Stimulated activated CD8-positive, alpha-beta memory T cell treated with anti-CD3 and anti-CD28 coated beads, Interleukin-12 subunit alpha, Interleukin-12 subunit beta, amount 100 ng/mL, for 24 hours (primary cell): Measurements from ENCODE around the gene ITFG1.
"Not testable (repeated sequence)": the region's sequence is repeated elsewhere in the genome, so short reads cannot be mapped to it uniquely, and the experiment has no call there.

Experiments used
- DNase-seq: peaks from one replicate; pipeline ENCODE4 v3.0.0-alpha.2; 2020; ENCODE audit errors: extremely low read depth

The ITFG1 gene

DNA sequence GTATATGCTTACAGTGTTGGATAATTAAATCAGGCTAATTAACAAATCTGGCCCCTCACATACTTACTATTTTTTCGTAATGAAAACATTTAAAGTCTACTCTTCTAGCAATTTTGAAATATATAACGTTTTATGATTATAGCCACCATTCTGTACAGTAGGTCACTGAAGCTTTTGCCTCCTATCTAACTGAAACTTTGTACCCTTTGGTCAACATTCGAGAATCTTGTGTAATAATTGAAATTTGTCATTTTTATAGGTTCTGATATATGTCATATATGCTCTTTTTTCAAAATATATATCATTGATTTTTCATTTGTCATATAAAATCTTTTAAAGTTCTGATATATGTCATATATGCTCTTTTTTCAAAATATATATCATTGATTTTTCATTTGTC, 12.9 kb upstream of the ITFG1 start:
- DNase-seq = no peak

DNA sequence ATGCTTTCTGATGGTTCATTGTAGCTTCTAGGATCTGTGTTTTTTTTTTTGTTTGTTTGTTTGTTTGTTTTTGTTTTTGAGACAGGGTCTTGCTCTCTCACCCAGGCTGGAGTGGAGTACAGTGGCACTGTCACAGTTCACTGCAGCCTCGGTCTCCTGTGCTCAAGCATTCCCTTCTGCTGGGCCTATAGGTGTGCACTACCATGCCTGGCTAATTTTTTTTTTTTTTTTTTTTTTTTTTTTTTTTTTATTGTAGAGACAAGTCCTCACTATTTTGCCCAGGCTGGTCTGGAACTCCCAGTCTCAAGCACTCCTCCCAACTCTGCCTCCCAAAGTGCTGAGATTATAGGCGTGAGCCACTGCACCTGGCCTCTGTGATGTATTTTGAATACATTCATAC, 12.1 kb upstream of the ITFG1 start:
- DNase-seq = not testable (repeated sequence)

GRCh38 chr16:47470810-47471209, 9.9 kb upstream of the ITFG1 start:
- no peak for DNase-seq

DNA sequence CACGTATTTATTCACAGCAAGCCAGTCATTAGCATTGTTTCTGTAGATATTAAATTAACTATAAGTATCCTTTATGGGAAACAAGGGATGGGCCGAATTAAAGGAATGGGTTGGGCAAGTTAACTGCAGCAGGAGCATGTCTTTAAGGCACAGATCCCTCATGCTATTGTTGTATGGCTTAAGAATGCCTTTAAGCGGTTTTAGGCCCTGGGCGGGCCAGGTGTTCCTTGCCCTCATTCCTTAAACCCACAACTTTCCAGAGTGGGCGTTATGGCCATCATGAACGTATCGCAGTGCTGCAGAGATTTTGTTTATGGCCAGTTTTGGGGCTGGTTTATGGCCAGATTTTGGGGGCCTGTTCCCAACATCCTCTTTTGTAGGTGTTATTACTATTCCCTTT, 9.3 kb upstream of the ITFG1 start:
- no peak for DNase-seq

DNA sequence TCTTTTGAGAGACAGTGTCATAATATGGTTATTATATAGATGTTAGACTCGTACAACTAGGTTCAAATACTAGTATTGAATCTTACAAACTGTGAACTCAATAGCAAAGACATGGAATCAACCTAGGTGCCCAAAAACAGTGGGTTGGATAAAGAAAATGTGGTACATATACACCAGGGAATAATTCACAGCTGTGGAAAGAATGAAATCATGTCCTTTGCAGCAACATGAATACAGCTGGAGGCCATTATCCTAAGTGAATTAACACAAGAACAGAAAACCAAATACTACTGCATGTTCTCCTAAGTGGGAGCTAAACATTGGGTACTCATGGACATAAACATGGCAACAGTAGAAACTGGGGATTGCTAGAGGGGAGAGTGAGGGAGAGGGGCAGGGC, 8.4 kb upstream of the ITFG1 start:
- no peak for DNase-seq

GRCh38 chr16:47468070-47468689, 7.3 kb upstream of the ITFG1 start:
- DNase-seq = not testable (repeated sequence)

DNA sequence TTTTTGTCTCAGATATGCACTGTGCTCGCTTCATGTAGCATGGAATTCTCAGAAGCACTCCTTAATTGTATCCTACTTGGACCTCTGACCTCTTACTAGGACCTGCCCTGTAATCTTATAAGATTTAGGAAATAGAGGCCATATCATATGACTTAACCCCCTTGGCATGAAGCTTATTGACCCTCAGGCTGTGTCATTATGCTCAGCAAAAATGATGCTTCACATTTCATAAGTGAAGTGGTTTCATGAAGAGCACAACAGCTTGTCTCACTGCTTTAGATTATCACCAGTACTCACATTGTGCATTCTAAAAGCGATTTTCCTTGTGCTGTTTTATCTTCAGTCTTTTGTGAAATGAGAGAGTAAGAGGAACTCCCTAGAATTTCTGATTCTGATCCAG, 6.6 kb upstream of the ITFG1 start:
- no peak for DNase-seq

DNA sequence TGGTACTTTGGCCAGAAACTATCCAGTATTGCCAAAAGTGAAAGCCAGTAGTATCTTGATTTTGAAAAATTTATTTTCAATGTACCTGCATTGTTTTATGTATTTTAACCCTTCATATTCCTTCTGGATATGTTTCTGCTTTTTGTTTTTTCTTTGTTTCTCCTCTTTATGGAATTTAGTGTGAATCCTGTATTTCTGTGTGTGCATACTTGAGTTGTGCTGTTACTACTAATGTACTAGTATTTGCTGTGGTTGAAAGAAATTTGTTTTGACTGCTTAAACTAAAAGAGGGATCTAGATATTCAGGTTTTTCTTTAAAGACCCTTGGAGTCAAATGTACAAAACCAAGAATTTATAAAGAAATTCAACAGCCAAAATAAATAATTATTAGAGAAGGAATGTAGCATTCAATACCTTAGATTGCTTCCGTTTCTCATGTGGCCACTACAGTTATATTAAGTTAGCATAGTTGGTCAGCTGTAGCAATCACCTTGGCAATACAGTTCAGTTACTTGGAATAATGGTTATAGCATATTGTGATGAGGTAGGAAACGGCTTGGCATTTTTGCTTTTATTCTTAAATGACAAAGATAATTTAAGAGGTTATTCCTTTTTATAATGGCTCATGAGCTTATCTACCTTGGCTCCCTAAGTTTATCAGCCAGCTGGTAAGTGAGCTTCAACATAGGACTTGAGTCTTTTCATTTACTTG, 5.2 kb upstream of the ITFG1 start:
- DNase-seq = no peak

DNA sequence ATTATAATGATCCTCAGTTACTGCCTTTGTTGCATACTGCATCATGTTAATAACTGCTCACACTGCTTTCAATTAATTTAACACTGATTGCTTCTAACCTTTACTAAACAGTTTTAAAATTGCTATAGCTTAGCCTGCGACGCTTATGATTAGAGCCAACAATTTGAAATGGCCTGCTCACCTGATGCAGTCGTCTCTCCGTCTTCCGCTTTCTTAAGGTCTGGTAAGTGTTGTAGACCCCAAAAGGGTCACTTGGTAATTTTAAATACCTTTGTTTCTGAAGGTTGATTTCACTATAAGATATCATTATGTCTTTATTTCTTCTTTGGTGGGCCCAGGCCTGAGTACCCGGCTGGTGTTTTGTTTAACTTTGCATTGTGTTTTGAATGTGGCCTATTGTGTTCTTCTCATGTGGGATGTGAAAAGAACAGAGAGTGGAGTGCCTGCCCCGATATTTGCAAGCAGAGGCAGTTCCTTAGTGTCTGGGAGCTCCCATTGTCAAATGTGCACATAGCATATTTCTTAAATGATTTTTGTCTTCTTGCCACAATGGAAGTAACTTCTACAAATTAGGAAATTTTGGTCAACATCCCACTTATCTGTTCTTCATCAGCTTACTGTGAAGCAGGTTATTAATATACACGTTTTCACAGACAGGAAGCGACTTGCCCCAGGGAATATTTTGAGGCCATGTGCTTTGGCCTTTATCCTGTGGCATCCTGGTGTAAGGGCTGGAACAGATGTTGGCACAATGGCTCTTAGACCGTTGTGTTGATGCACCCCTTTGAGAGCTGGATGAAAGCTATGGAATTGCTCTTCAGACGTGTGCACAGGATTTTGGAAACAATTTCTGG, 3.1 kb upstream of the ITFG1 start:
- no peak for DNase-seq

DNA sequence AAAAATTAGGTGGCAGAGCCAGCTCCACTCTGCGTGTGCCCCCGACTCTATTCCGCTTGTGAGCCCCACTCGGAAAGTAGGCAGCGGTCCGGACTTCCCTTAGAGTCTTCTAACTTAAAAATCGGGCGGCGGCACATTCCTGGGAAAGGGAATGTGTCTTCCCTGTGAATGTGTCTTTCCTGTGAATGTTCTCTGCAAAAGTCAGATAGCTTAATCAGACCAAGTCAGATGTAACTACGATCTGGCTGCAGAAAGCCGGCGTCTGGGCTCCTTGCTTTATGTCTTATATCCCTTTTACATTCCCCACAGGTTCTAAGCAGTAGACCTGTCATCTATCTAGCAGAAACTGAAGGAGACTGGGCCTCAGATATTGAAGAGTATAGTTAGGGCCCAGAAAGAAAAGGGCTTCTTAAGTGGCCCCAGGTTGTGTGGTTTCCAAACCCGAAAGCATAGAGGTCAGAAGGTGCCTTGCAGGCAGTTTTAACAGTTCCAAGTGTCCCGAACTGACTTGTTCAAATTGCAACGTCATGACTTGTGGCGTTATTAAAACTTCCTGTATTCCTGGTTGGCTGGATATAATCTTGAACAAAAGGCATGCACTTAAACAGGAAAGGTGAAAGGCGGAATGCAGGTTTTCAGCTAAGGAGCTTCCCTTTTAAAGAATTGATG, 869 bp upstream of the ITFG1 start:
- DNase-seq = no peak

DNA sequence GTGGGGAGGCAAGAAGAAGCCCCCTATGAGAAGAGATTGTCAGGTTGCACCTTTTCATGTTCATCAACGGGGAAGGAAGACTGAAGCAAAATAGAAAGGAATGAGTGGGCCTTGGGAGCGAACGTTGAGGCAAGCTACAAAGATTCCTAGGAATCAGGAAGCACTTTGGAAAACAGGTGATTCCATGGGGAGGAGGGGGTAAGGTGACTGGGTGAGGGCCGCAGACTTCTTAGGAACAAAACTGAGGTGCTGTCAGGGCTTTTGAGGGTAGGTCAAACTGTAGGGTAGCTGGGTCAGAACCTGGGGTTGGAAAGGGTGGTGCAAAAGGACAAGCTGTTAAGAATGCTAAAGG, 528 bp downstream of the ITFG1 start:
- DNase-seq = no peak

DNA sequence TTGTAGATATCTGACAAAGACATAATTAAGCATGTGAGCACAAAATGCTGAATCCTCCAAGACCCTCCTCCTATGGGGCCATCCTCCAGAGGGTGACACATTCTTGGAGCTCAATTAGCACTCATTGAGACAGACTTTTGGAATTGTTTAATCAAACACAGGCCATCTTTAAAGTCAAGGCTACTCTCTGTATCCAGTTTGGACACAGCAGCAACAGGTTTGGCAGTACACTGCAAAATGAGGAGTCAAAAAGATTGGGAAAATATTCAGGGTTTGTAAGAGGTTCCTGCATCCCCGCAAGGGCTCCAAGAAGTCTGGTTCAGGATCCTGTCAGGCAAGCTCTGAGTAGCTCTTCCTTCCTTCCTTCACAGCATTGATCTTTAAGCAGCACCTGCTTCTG, 1.3 kb downstream of the ITFG1 start:
- no peak for DNase-seq

DNA sequence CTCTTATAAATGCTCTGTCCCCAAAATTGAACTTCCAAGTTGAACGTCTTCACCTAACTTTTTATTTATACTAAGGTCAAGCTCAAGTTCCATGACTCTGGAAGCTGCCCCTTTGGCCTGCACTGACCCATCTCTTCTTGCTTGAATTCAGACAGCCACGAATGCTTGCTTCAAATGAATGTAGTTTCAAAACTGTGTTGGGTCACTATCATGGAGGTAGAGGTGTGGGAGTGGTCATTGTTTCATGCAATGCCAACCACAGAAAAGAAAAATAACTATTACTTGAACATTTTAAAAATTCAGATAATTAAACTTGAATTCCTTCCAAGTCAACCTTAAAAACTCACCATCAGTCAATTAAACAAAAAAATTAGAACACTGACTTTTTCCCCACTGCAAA, 2.5 kb downstream of the ITFG1 start:
- DNase-seq = no peak

- DNase-seq = no peak
Measured at GRCh38 chr16:47449788-47450187, 11.1 kb downstream of the ITFG1 start.

DNA sequence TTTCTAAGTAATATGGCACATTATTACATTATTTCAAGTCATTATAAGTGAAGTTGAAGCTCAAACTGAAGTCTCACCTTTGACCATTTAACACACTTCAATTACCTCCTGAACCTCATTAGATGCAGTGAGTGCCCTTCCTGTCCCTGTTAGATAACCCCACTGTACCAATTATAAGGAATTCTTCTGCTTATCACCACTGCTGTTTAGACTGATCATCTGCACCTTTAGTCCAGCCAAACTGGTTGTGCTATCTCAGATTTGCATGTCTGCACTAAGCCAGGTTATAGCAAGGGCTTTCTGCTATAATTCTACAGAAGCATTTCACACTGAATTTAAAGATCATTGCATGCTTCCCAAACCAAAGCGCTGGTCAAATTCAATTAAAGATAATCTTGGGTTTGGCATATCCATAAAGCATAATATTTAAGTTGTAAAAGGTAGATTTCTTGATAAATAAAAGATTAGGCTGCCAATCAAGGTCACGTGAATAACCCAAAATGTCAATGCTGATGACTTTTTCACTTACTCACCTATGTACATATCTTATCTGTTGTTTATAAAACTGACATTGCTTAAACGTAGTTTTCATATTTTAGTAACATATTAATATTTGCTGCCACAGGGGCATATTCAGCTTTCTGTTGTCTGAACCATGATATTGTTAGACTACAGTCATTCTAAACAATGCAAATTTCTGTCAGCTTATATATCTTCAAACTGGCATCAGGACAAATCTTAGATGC, 11.9 kb downstream of the ITFG1 start:
- DNase-seq = no peak

- no peak for DNase-seq
Measured at GRCh38 chr16:47446431-47446830, 14.4 kb downstream of the ITFG1 start.

- DNase-seq = not testable (repeated sequence)
Measured at GRCh38 chr16:47442884-47443283, 18.0 kb downstream of the ITFG1 start.

- not testable (repeated sequence) for DNase-seq
Measured at GRCh38 chr16:47440066-47440465, 20.8 kb downstream of the ITFG1 start.

GRCh38 chr16:47434274-47434673, 26.6 kb downstream of the ITFG1 start:
- not testable (repeated sequence) for DNase-seq

GRCh38 chr16:47431960-47432359, 28.9 kb downstream of the ITFG1 start:
- DNase-seq = no peak

GRCh38 chr16:47426806-47427205, 34.1 kb downstream of the ITFG1 start:
- DNase-seq = no peak

DNA sequence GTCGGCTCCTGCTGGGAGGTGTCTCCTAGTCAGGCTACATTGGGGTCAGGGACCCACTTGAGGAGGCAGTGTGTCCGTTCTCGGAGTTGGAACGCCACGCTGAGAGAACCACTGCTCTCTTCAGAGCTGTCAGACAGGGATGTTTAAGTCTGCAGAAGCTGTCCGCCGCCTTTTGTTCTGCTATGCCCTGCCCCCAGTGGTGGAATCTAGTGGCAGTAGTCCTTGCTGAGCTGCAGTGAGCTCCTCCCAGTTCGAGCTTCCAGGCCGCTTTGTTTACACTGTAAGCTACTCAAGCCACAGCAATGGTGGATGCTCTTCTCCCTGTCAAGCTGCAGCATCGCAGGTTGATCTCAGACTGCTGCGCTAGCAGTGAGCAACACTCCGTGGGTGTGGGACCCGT, 36.0 kb downstream of the ITFG1 start:
- no peak for DNase-seq
